Measurements from ENCODE around the gene SAP30.
A peak's percentile ranks its signal among the peaks of the same experiment; 100 is the strongest.

SAP30 gene

GRCh38 chr4:173346074-173346473 is 24.7 kb upstream of the SAP30 start:
- no peaks in the 10 kb centered on the region for H3K4me1 Mint-ChIP-seq (ENCODE audit: low read depth)
- no peak overlapping the region for H3K27ac Mint-ChIP-seq

GRCh38 chr4:173347467-173347866 is 23.3 kb upstream of the SAP30 start:
- Mint-ChIP-seq H3K9me3 (no peaks in the 10 kb centered on the region), H3K27me3 (peaks cover 3% of the 10 kb centered on the region), H3K4me1 (ENCODE audit: low read depth) (no peaks in the 10 kb centered on the region), H3K4me3 (no peak overlapping the region), H3K36me3 (ENCODE audit: low read depth) (no peaks in the 10 kb centered on the region), H3K27ac (no peak overlapping the region)

More at GRCh38 chr4:173346074-173346473, 24.7 kb upstream of the SAP30 start:
- H3K4me3 Mint-ChIP-seq: no peak overlapping the region
- no peaks in the 10 kb centered on the region for H3K36me3 Mint-ChIP-seq (ENCODE audit: low read depth)
- H3K27me3 Mint-ChIP-seq: peaks cover 8% of the 10 kb centered on the region
- no peaks in the 10 kb centered on the region for H3K9me3 Mint-ChIP-seq

- H3K27ac Mint-ChIP-seq: no peak overlapping the region
- no peaks in the 10 kb centered on the region for H3K36me3 Mint-ChIP-seq (ENCODE audit: low read depth)
- peaks cover 6% of the 10 kb centered on the region for H3K27me3 Mint-ChIP-seq
- H3K9me3 Mint-ChIP-seq: no peaks in the 10 kb centered on the region
- no peak overlapping the region for H3K4me3 Mint-ChIP-seq
- H3K4me1 Mint-ChIP-seq (ENCODE audit: low read depth): no peaks in the 10 kb centered on the region
Observed at GRCh38 chr4:173357939-173358338, 12.8 kb upstream of the SAP30 start.

- Mint-ChIP-seq H3K27me3 (peaks cover 6% of the 10 kb centered on the region), H3K4me3 (no peak overlapping the region), H3K4me1 (ENCODE audit: low read depth) (no peaks in the 10 kb centered on the region), H3K9me3 (no peaks in the 10 kb centered on the region), H3K27ac (no peak overlapping the region), H3K36me3 (ENCODE audit: low read depth) (no peaks in the 10 kb centered on the region)
Observed at GRCh38 chr4:173360587-173361221, 10.1 kb upstream of the SAP30 start.

GRCh38 chr4:173362666-173363065 is 8.1 kb upstream of the SAP30 start:
- H3K27me3 Mint-ChIP-seq: peaks cover 6% of the 10 kb centered on the region
- peaks cover 7% of the 10 kb centered on the region for H3K4me1 Mint-ChIP-seq (ENCODE audit: low read depth)
- no peak overlapping the region for H3K27ac Mint-ChIP-seq
- no peaks in the 10 kb centered on the region for H3K9me3 Mint-ChIP-seq
- H3K4me3 Mint-ChIP-seq: no peak overlapping the region
- no peaks in the 10 kb centered on the region for H3K36me3 Mint-ChIP-seq (ENCODE audit: low read depth)

- Mint-ChIP-seq H3K27ac (no peak overlapping the region), H3K36me3 (ENCODE audit: low read depth) (no peaks in the 10 kb centered on the region), H3K27me3 (no peaks in the 10 kb centered on the region), H3K9me3 (no peaks in the 10 kb centered on the region), H3K4me1 (ENCODE audit: low read depth) (peaks cover 14% of the 10 kb centered on the region), H3K4me3 (no peak overlapping the region)
Observed at GRCh38 chr4:173365359-173365996, 5.3 kb upstream of the SAP30 start.

- peak overlapping the region; percentile 7 for H3K27ac Mint-ChIP-seq
- H3K27me3 Mint-ChIP-seq: peaks cover 6% of the 10 kb centered on the region
- peaks cover 19% of the 10 kb centered on the region for H3K4me1 Mint-ChIP-seq (ENCODE audit: low read depth)
- H3K36me3 Mint-ChIP-seq (ENCODE audit: low read depth): no peaks in the 10 kb centered on the region
- H3K9me3 Mint-ChIP-seq: no peaks in the 10 kb centered on the region
- no peak overlapping the region for H3K4me3 Mint-ChIP-seq
Observed at GRCh38 chr4:173367285-173367684, 3.5 kb upstream of the SAP30 start.

- Mint-ChIP-seq H3K9me3 (no peaks in the 10 kb centered on the region), H3K27me3 (peaks cover 10% of the 10 kb centered on the region), H3K27ac (no peak overlapping the region), H3K36me3 (ENCODE audit: low read depth) (no peaks in the 10 kb centered on the region), H3K4me3 (no peak overlapping the region), H3K4me1 (ENCODE audit: low read depth) (peaks cover 24% of the 10 kb centered on the region)
Observed at GRCh38 chr4:173367946-173368345, 2.8 kb upstream of the SAP30 start.

GRCh38 chr4:173370130-173370476 is 651 bp upstream of the SAP30 start:
- Mint-ChIP-seq H3K4me1 (ENCODE audit: low read depth) (peaks cover 30% of the 10 kb centered on the region), H3K9me3 (no peaks in the 10 kb centered on the region), H3K4me3 (peak overlapping the region; percentile 100), H3K36me3 (ENCODE audit: low read depth) (peaks cover 15% of the 10 kb centered on the region), H3K27ac (peak overlapping the region; percentile 98), H3K27me3 (peaks cover 18% of the 10 kb centered on the region)

- peak overlapping the region; percentile 100 for H3K4me3 Mint-ChIP-seq
Observed at GRCh38 chr4:173371292-173372192, 788 bp downstream of the SAP30 start.

GRCh38 chr4:173374588-173374987 is 3.8 kb downstream of the SAP30 start:
- Mint-ChIP-seq H3K27me3 (peaks cover 18% of the 10 kb centered on the region), H3K36me3 (ENCODE audit: low read depth) (peaks cover 22% of the 10 kb centered on the region), H3K4me3 (no peak overlapping the region), H3K27ac (no peak overlapping the region), H3K9me3 (no peaks in the 10 kb centered on the region), H3K4me1 (ENCODE audit: low read depth) (peaks cover 17% of the 10 kb centered on the region)

More at GRCh38 chr4:173371292-173372192, 788 bp downstream of the SAP30 start:
- H3K36me3 Mint-ChIP-seq (ENCODE audit: low read depth): peaks cover 22% of the 10 kb centered on the region
- H3K9me3 Mint-ChIP-seq: no peaks in the 10 kb centered on the region
- peaks cover 30% of the 10 kb centered on the region for H3K4me1 Mint-ChIP-seq (ENCODE audit: low read depth)
- peaks cover 18% of the 10 kb centered on the region for H3K27me3 Mint-ChIP-seq
- H3K27ac Mint-ChIP-seq: peak overlapping the region; percentile 67

GRCh38 chr4:173379929-173380328 is 9.2 kb downstream of the SAP30 start:
- Mint-ChIP-seq H3K9me3 (no peaks in the 10 kb centered on the region), H3K36me3 (ENCODE audit: low read depth) (peaks cover 7% of the 10 kb centered on the region), H3K4me1 (ENCODE audit: low read depth) (no peaks in the 10 kb centered on the region), H3K4me3 (no peak overlapping the region), H3K27me3 (peaks cover 5% of the 10 kb centered on the region), H3K27ac (no peak overlapping the region)

- Mint-ChIP-seq H3K27me3 (peaks cover 5% of the 10 kb centered on the region), H3K4me1 (ENCODE audit: low read depth) (no peaks in the 10 kb centered on the region), H3K27ac (no peak overlapping the region), H3K4me3 (no peak overlapping the region), H3K36me3 (ENCODE audit: low read depth) (peaks cover 2% of the 10 kb centered on the region), H3K9me3 (no peaks in the 10 kb centered on the region)
Observed at GRCh38 chr4:173380987-173381386, 10.2 kb downstream of the SAP30 start.

GRCh38 chr4:173381610-173382009 is 10.9 kb downstream of the SAP30 start:
- H3K36me3 Mint-ChIP-seq (ENCODE audit: low read depth): no peaks in the 10 kb centered on the region
- no peak overlapping the region for H3K4me3 Mint-ChIP-seq
- H3K27me3 Mint-ChIP-seq: peaks cover 5% of the 10 kb centered on the region
- no peaks in the 10 kb centered on the region for H3K9me3 Mint-ChIP-seq
- no peak overlapping the region for H3K27ac Mint-ChIP-seq
- H3K4me1 Mint-ChIP-seq (ENCODE audit: low read depth): no peaks in the 10 kb centered on the region

GRCh38 chr4:173382349-173382748 is 11.6 kb downstream of the SAP30 start:
- no peaks in the 10 kb centered on the region for H3K4me1 Mint-ChIP-seq (ENCODE audit: low read depth)
- H3K27ac Mint-ChIP-seq: no peak overlapping the region
- no peaks in the 10 kb centered on the region for H3K36me3 Mint-ChIP-seq (ENCODE audit: low read depth)
- no peaks in the 10 kb centered on the region for H3K9me3 Mint-ChIP-seq
- peaks cover 5% of the 10 kb centered on the region for H3K27me3 Mint-ChIP-seq
- H3K4me3 Mint-ChIP-seq: no peak overlapping the region

Measured in stimulated activated naive CD8-positive, alpha-beta T cell treated with anti-CD3 and anti-CD28 coated beads, Interleukin-15, Interleukin-2, amounts not matched to agents 100 ng/mL and 50 ng/mL, for 24 hours (primary cell).